Lower lobe of right lung (tissue), 2 donors: Measurements from ENCODE around the gene PCK2. TPM values are rescaled to one million over a fixed set of nuclear protein-coding genes. Genes with fewer than 3 reads are reported as not detected.

Experiments
- ATAC-seq, 2 donors: fragments of 200-7000 bp; cut with Tn5 transposase; one replicate each; pipeline ENCODE4 v1.9.1; 2020 to 2022; ENCODE audit warnings: mild to moderate bottlenecking in 2 of 2, moderate library complexity in 2 of 2
- DNase-seq: peaks from one replicate; pipeline ENCODE4 v3.0.0-alpha.2; 2020
- H3K27ac ChIP-seq: fragments of 200-600 bp; one replicate; pipeline ENCODE4 v1.8.0; 2022
- H3K27me3 ChIP-seq: fragments of 200-600 bp; one replicate; pipeline ENCODE4 v1.8.0; 2022; ENCODE audit warnings: low read depth
- H3K36me3 ChIP-seq: fragments of 200-600 bp; one replicate; pipeline ENCODE4 v1.8.0; 2022; ENCODE audit warnings: mild to moderate bottlenecking
- H3K4me1 ChIP-seq: fragments of 200-600 bp; one replicate; pipeline ENCODE4 v1.8.0; 2022
- H3K4me3 ChIP-seq: fragments of 200-600 bp; one replicate; pipeline ENCODE4 v1.8.0; 2022; ENCODE audit warnings: mild to moderate bottlenecking
- H3K9me3 ChIP-seq: fragments of 200-600 bp; one replicate; pipeline ENCODE4 v1.8.0; 2022
- CTCF ChIP-seq: fragments of 200-600 bp; IDR thresholded peaks from one replicate; pipeline ENCODE4 v1.8.0; 2022; ENCODE audit warnings: antibody characterized with exemption, mild to moderate bottlenecking
- intact Hi-C: fragments of 100-400 bp; cut with DNase I; formaldehyde crosslinking; loops from one replicate; pipeline ENCODE4 v1.11.0; 2022
- total RNA-seq: library from RNA; stranded (reverse); fragmentation: NEBNext Ultra II Directional; extraction: Animal tissue kit (Norgen Biotek cat#: 25700); gene quantifications from one replicate; pipeline ENCODE4 v1.2.1, GENCODE V29; 2021
- donor health status: DM: no; HTN: yes; CAD: no; lungs with severe emphysema.

Gene PCK2
- total RNA-seq, 1 donor from 2014 or later = 42.8 TPM

GRCh38 chr14:24068711-24069410, 25.2 kb upstream of the PCK2 start:
- intact Hi-C loops = no loop called here
- H3K36me3 ChIP-seq = no peaks in the 10 kb centered on the region
- H3K27me3 ChIP-seq = no peaks in the 10 kb centered on the region
- H3K4me1 ChIP-seq = no peaks in the 10 kb centered on the region
- no peak overlapping the region for H3K27ac ChIP-seq
- TF ChIP-seq CTCF = no peak
- H3K9me3 ChIP-seq = no peaks in the 10 kb centered on the region
- ATAC-seq (no peak), DNase-seq (peak; percentile 12)
- H3K4me3 ChIP-seq = no peak overlapping the region

DNA sequence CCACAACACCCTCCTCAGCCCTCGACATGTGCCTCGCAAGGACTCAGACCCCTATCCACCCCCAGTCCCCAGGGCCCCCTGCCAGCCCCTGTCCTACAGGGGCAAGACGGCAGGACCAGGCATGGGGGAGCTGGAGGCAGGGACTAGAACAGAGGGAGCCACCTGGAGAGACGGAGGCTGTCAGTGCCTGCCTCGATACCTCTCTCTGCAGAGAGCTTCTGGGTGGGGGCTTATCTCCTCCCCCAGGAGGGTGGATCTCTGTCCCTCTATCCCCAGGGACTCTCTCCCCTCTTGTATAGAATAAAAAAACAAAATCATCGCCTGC, 24.7 kb upstream of the PCK2 start:
- Histone ChIP-seq H3K27me3 (no peaks in the 10 kb centered on the region), H3K4me3 (no peak overlapping the region), H3K4me1 (no peaks in the 10 kb centered on the region), H3K27ac (no peak overlapping the region), H3K9me3 (no peaks in the 10 kb centered on the region), H3K36me3 (no peaks in the 10 kb centered on the region)
- ATAC-seq (no peak), DNase-seq (peak; percentile 11)
- no peak for TF ChIP-seq CTCF
- intact Hi-C loops = no loop called here

GRCh38 chr14:24070285-24071143, 23.6 kb upstream of the PCK2 start:
- Histone ChIP-seq H3K4me1 (no peaks in the 10 kb centered on the region), H3K9me3 (no peaks in the 10 kb centered on the region), H3K4me3 (no peak overlapping the region), H3K27ac (no peak overlapping the region), H3K27me3 (no peaks in the 10 kb centered on the region), H3K36me3 (no peaks in the 10 kb centered on the region)
- DNase-seq (peak; percentile 35), ATAC-seq (no peak)
- intact Hi-C loops = no loop called here
- TF ChIP-seq CTCF = no peak

GRCh38 chr14:24071144-24071697, 22.9 kb upstream of the PCK2 start, which contains the start of gene CPNE6:
Gene CPNE6 (plus strand): TSS chr14:24071562. CDS start chr14:24072937, 1,375 bp downstream.
- peak; percentile 42 for DNase-seq
- intact Hi-C loops = no loop called here
- TF ChIP-seq CTCF = no peak

GRCh38 chr14:24071836-24072430, 22.2 kb upstream of the PCK2 start:
- ATAC-seq = no peak
- H3K4me1 ChIP-seq = no peaks in the 10 kb centered on the region
- intact Hi-C loops = no loop called here

More at GRCh38 chr14:24071144-24071697, 22.9 kb upstream of the PCK2 start, which contains the start of gene CPNE6:
- no peaks in the 10 kb centered on the region for H3K9me3 ChIP-seq
- H3K4me1 ChIP-seq = no peaks in the 10 kb centered on the region
- no peak within 1 kb of the TSS for H3K4me3 ChIP-seq
- no peaks in the 10 kb centered on the region for H3K27me3 ChIP-seq
- H3K36me3 ChIP-seq = no peaks in the 10 kb centered on the region
- H3K27ac ChIP-seq = no peak within 1 kb of the TSS
- no peak for ATAC-seq

More at GRCh38 chr14:24071836-24072430, 22.2 kb upstream of the PCK2 start:
- peak; percentile 19 for DNase-seq
- H3K27me3 ChIP-seq = no peaks in the 10 kb centered on the region
- H3K9me3 ChIP-seq = no peaks in the 10 kb centered on the region
- H3K27ac ChIP-seq = no peak overlapping the region
- no peak overlapping the region for H3K4me3 ChIP-seq
- no peak for TF ChIP-seq CTCF
- no peaks in the 10 kb centered on the region for H3K36me3 ChIP-seq
